Glutamatergic neuron (in vitro differentiated cells): Measurements from ENCODE around the gene ULK1. TPM values are rescaled to one million over a fixed set of nuclear protein-coding genes. Genes with fewer than 3 reads are reported as not detected.
"Not testable (repeated sequence)": the region's sequence is repeated elsewhere in the genome, so short reads cannot be mapped to it uniquely, and the experiment has no call there.

Experiments used
- DNase-seq: peaks from one replicate; pipeline ENCODE4 v3.0.0; 2022
- H3K27ac Mint-ChIP-seq: one replicate; pipeline ENCODE4 v1.8.0; 2020; ENCODE audit warnings: mild to moderate bottlenecking, mixed read lengths, inconsistent platforms; ENCODE audit not compliant: unreplicated experiment
- H3K27me3 Mint-ChIP-seq: one replicate; pipeline ENCODE4 v1.8.0; 2020; ENCODE audit warnings: mild to moderate bottlenecking, moderate library complexity, mixed read lengths, inconsistent platforms; ENCODE audit not compliant: unreplicated experiment
- H3K36me3 Mint-ChIP-seq: one replicate; pipeline ENCODE4 v1.8.0; 2020; ENCODE audit warnings: mild to moderate bottlenecking, mixed read lengths, inconsistent platforms; ENCODE audit not compliant: unreplicated experiment
- H3K4me1 Mint-ChIP-seq: one replicate; pipeline ENCODE4 v1.8.0; 2020; ENCODE audit warnings: mild to moderate bottlenecking, low read depth, mixed read lengths, inconsistent platforms; ENCODE audit not compliant: unreplicated experiment
- H3K4me3 Mint-ChIP-seq: one replicate; pipeline ENCODE4 v1.8.0; 2020; ENCODE audit warnings: mild to moderate bottlenecking, mixed read lengths, inconsistent platforms; ENCODE audit not compliant: unreplicated experiment
- H3K9me3 Mint-ChIP-seq: one replicate; pipeline ENCODE4 v1.8.0; 2020; ENCODE audit warnings: mild to moderate bottlenecking, moderate library complexity, mixed read lengths, inconsistent platforms; ENCODE audit not compliant: unreplicated experiment
- total RNA-seq: library from RNA; stranded (reverse); fragmentation: NEBNext Ultra II Directional; extraction: Animal tissue kit (Norgen Biotek cat#: 25700); gene quantifications from one replicate; pipeline ENCODE4 v1.2.1, GENCODE V29; 2021; ENCODE audit not compliant: unreplicated experiment
- TF ChIP-seq, protein P1 (sequence below): fragments of 200-600 bp; sonication (generic); IDR thresholded peaks from one replicate; pipeline ENCODE4 v1.5.0; 2021; ENCODE audit not compliant: partially characterized antibody, unreplicated experiment

ULK1 gene
- total RNA-seq, 1 donor from 2014 or later, result 168 TPM

GRCh38 chr12:131883521-131883900 lies 10.9 kb upstream of the ULK1 start:
- Mint-ChIP-seq H3K4me1 (no peaks in the 10 kb centered on the region), H3K27me3 (peaks cover 1% of the 10 kb centered on the region), H3K9me3 (peaks cover 7% of the 10 kb centered on the region), H3K4me3 (no peak overlapping the region), H3K27ac (no peak overlapping the region), H3K36me3 (peaks cover 7% of the 10 kb centered on the region)
- no peak for DNase-seq
- TF ChIP-seq, protein P1, sequence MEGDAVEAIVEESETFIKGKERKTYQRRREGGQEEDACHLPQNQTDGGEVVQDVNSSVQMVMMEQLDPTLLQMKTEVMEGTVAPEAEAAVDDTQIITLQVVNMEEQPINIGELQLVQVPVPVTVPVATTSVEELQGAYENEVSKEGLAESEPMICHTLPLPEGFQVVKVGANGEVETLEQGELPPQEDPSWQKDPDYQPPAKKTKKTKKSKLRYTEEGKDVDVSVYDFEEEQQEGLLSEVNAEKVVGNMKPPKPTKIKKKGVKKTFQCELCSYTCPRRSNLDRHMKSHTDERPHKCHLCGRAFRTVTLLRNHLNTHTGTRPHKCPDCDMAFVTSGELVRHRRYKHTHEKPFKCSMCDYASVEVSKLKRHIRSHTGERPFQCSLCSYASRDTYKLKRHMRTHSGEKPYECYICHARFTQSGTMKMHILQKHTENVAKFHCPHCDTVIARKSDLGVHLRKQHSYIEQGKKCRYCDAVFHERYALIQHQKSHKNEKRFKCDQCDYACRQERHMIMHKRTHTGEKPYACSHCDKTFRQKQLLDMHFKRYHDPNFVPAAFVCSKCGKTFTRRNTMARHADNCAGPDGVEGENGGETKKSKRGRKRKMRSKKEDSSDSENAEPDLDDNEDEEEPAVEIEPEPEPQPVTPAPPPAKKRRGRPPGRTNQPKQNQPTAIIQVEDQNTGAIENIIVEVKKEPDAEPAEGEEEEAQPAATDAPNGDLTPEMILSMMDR, result no peak

DNA sequence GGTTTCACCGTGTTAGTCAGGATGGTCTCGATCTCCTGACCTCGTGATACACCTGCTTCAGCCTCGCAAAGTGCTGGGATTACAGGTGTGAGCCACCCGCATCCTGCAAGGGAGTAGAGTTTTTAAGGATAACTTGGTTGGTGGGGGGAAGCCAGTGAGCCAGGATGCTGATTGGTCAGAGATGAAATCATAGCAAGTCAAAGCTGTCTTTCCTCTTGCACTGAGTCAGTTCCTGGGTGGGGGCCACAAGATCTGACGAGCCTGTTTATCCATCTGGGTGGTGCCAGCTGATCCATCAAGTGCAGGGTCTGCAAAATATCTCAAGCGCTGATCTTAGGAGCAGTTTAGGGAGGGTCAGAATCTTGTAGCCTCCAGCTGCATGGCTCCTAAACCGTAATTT lies 9.3 kb upstream of the ULK1 start:
- not testable (repeated sequence) for H3K4me3 Mint-ChIP-seq, H3K27ac Mint-ChIP-seq, H3K9me3 Mint-ChIP-seq, H3K27me3 Mint-ChIP-seq, H3K4me1 Mint-ChIP-seq, H3K36me3 Mint-ChIP-seq, DNase-seq

DNA sequence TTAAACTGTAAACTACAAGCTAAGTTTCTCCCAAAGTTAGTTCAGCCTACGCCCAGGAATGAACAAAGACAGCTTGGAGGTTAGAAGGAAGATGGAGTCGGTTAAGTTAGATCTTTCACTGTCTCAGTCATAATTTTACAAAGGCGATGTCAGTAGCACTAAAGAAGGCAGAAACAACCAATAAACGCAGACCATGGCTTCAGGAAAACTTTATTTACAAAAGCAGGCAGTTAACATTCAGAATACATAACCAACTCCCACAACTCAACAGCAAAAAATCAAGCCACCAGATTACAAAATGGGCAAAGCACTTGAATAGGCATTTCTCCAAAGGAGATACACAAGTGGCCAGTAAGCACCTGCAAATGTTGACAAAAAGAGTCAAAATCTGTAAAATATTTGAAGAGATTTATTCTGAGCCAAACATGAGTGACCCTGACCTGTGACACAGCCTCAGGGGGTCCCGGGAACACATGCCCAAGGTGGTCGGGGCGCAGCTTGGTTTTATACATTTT lies 8.8 kb upstream of the ULK1 start:
- H3K36me3 Mint-ChIP-seq, result peaks cover 7% of the 10 kb centered on the region
- DNase-seq, result no peak
- H3K9me3 Mint-ChIP-seq, result peaks cover 7% of the 10 kb centered on the region
- no peaks in the 10 kb centered on the region for H3K4me1 Mint-ChIP-seq
- TF ChIP-seq, protein P1, result no peak
- H3K27ac Mint-ChIP-seq, result no peak overlapping the region
- no peak overlapping the region for H3K4me3 Mint-ChIP-seq
- peaks cover 1% of the 10 kb centered on the region for H3K27me3 Mint-ChIP-seq

- H3K4me3 Mint-ChIP-seq, H3K9me3 Mint-ChIP-seq, H3K27me3 Mint-ChIP-seq, H3K4me1 Mint-ChIP-seq, DNase-seq, H3K36me3 Mint-ChIP-seq, H3K27ac Mint-ChIP-seq: not testable (repeated sequence)
Measured at GRCh38 chr12:131891722-131892121, 2.7 kb upstream of the ULK1 start.

DNA sequence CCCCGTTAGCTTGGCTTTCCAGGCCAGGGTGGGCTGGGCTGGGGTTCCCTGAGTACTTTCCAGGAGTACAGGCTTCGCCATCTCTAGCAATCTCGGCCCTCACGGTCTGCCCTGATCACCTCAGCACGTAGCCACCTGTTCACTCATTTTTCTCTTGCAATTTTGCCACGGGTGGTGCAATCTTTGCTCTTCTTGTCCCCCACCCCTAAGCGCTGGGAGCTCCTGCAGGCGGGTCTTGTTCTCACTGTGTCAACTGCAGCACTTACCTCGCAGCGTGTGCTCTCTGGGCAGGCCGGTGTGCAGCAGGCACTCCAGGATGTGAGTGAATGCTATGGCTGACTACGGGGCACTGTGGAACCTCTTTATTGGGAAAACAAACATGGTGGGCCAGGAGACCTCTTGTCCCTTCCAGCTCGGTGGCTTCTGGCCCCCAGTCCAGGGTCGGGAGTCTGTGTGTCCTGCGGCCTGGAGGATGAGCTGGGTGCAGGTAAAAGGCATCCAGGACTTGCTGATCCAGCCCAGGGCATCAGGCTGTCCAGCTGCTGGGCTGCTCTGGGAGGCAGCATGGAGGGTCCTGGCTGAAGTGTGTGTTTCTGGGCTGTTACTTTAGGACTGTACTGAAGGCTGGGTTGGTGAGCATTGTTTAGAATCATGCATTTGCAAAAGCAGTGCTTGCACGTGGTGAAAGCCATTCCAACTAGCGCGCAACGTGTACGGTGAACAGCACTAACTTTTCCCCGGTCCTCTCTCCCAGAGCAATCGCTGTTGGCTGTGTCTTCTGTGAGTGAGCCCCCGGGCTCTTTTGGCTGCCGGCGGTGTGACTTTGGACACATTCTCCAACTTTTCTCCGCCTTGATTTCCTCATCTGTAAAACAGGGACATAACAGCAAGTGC lies 1.5 kb upstream of the ULK1 start:
- Mint-ChIP-seq H3K4me3 (no peak overlapping the region), H3K27ac (no peak overlapping the region), H3K27me3 (peaks cover 7% of the 10 kb centered on the region), H3K36me3 (no peaks in the 10 kb centered on the region), H3K9me3 (peaks cover 4% of the 10 kb centered on the region), H3K4me1 (peaks cover 9% of the 10 kb centered on the region)
- TF ChIP-seq, protein P1, result no peak
- no peak for DNase-seq
